Middle frontal gyrus (tissue), 1 donor: ENCODE results near the gene MMEL1.
"Not testable (repeated sequence)": the region's sequence is repeated elsewhere in the genome, so short reads cannot be mapped to it uniquely, and the experiment has no call there.

Experiments
- DNase-seq: peaks from one replicate; pipeline ENCODE4 v3.0.0-alpha.2; 2015; ENCODE audit warnings: low spot score; ENCODE audit errors: extremely low spot score

MMEL1 gene, protein sequence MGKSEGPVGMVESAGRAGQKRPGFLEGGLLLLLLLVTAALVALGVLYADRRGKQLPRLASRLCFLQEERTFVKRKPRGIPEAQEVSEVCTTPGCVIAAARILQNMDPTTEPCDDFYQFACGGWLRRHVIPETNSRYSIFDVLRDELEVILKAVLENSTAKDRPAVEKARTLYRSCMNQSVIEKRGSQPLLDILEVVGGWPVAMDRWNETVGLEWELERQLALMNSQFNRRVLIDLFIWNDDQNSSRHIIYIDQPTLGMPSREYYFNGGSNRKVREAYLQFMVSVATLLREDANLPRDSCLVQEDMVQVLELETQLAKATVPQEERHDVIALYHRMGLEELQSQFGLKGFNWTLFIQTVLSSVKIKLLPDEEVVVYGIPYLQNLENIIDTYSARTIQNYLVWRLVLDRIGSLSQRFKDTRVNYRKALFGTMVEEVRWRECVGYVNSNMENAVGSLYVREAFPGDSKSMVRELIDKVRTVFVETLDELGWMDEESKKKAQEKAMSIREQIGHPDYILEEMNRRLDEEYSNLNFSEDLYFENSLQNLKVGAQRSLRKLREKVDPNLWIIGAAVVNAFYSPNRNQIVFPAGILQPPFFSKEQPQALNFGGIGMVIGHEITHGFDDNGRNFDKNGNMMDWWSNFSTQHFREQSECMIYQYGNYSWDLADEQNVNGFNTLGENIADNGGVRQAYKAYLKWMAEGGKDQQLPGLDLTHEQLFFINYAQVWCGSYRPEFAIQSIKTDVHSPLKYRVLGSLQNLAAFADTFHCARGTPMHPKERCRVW

DNA sequence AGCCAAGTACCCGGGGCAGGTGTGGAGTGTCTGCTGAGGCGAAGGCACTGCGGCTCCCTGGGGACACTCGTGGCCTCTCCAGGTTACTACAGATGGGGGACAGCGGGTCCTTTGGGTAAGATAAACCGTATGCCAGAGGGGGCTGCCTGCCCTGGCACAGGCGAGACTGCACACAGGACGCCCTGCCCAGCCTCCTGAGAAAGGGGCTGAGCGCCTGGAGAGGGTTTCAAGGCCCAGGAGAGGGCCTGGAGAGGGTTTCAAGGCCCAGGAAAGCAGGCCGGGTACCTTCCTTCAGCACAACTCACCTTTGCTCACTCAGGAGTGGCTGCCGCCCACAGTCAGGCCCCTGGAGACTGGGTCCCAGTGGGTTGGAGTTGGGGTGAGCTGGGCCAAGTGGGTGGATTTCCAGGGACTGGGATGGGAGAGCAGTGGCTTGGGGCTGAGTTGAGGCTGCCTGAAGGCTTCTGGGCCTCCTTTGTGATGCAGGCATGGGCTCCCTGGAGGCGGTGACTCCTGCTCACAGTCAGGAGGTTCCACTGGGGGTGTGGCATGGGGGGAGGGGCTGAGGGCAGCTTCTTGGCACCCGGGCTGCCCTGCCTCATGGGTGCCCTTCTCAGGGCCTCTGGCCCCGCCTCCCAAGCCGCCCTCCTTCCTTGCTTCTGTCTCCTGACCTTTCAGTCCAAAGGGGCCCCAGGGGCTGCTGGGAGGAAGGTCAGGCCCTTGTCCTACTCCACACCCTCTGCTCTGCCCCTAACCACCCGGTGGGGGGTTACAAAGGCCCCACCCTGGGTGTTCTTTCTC, at the start of gene MMEL1:
TSS of gene MMEL1 (minus strand) at position 456 of the 801 bp plus-strand sequence. CDS start 3,532 bp downstream, outside the sequence.
- DNase-seq = no peak

GRCh38 chr1:2676726-2677125, 43.9 kb upstream of the MMEL1 start:
- DNase-seq = not testable (repeated sequence)

- not testable (repeated sequence) for DNase-seq
These were observed 38.8 kb upstream of the MMEL1 start for GRCh38 chr1:2671656-2672055.

GRCh38 chr1:2659806-2660205, 27.0 kb upstream of the MMEL1 start:
- DNase-seq = not testable (repeated sequence)

- not testable (repeated sequence) for DNase-seq
These were observed 25.1 kb upstream of the MMEL1 start for GRCh38 chr1:2657909-2658308.

DNA sequence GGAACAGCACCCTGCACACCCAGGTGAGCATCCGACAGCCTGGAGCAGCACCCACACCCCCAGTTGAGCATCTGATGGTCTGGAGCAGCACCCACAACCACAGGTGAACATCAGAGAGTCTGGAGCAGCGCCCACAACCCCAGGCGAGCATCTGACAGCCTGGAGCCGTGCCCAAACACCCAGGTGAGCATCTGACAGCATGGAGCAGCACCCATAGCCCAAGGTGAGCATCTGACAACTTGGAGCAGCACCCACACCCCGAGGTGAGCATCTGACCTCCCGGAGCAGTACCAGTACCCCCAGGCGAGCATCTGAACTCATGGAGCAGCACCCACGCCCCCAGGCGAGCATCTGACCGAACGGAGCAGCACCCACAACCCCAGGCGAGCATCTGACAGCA, 24.3 kb upstream of the MMEL1 start:
- not testable (repeated sequence) for DNase-seq

DNA sequence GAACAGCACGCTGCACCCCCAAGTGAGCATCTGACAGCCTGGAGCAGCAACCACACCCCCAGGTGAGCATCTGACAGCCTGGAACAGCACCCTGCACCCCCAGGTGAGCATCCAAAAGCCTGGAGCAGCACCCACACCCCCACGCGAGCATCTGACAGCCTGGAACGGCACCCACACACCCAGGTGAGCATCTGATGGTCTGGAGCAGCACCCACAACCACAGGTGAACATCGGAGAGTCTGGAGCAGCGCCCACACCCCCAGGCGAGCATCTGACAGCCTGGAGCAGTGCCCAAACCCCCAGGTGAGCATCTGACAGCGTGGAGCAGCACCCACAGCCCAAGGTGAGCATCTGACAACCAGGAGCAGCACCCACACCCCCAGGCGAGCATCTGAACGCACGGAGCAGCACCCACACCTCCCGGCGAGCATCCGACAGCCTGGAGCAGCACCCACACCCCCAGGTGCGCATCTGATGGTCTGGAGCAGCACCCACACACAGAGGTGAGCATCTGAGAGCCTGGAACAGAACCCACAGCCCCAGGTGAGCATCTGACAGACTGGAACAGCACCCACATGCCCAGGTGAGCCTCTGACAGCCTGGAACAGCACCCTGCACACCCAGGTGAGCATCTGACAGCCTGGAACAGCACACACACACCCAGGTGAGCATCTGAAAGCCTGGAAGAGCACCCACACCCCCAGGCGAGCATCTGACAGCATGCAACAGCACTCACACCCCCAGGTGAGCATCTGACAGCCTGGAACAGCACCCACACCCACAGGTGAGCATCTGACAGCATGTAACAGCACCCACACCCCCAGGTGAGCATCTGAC, 23.0 kb upstream of the MMEL1 start:
- not testable (repeated sequence) for DNase-seq

DNA sequence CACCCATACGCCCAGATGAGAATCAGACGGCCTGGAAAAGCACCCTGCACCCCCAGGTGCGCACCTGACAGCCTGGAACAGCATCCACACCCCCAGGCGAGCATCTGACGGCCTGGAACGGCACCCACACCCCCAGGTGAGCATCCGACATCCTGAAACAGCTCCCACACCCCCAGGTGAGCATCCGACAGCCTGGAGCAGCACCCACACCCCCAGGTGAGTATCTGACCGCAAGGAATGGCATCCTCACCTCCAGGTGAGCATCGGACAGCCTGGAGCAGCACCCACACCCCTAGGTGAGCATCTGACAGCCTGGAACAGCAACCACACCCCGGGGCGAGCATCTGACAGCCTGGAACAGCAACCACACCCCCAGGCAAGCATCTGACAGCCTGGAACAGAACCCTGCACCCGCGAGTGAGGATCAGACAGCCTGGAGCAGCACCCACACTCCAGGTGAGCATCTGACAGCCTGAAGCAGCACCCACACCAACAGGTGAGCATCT, 21.7 kb upstream of the MMEL1 start:
- DNase-seq = not testable (repeated sequence)

- DNase-seq = not testable (repeated sequence)
These were observed 21.1 kb upstream of the MMEL1 start for GRCh38 chr1:2653741-2654442.

DNA sequence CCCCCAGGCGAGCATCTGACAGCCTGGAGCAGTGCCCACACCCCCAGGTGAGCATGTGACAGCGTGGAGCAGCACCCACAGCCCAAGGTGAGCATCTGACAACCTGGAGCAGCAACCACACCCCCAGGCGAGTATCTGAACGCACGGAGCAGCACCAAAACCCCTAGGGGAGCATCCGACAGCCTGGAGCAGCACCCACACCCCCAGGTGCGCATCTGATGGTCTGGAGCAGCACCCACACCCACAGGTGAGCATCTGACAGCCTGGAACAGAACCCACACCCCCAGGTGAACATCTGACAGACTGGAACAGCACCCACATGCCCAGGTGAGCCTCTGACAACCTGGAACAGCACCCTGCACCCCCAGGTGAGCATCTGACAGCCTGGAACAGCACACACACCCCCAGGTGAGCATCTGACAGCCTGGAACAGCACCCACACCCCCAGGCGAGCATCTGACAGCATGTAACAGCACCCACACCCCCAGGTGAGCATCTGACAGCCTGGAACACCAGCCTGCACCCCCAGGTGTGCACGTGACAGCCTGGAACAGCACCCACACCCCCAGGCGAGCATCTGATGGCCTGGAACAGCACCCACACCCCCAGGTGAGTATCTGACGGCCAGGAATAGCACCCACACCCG, 20.2 kb upstream of the MMEL1 start:
- DNase-seq = not testable (repeated sequence)

GRCh38 chr1:2652152-2652925, 19.5 kb upstream of the MMEL1 start:
- not testable (repeated sequence) for DNase-seq

- DNase-seq = no peak
These were observed 18.3 kb upstream of the MMEL1 start for GRCh38 chr1:2650967-2651645.

DNA sequence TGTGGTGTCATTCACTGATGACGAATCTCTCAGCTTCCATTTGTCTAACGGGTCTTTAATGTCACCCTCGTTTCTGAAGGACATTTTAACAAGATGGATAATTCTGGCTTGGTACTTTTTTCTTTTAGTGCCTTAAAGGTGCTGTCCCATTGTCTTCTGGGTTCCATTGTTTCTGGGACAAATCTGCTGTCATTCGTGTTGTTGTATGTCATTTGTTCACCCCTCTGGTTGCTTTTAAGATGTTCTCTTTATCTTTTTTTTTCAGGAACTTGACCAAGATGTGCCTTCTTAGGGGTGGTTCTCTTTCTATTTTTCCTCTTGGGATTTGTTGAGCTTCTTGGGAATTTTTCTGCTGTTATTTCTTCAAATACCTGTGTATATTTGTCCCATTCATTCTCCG, 14.0 kb upstream of the MMEL1 start:
- DNase-seq = no peak

GRCh38 chr1:2645776-2646175, 13.0 kb upstream of the MMEL1 start:
- DNase-seq = no peak

DNA sequence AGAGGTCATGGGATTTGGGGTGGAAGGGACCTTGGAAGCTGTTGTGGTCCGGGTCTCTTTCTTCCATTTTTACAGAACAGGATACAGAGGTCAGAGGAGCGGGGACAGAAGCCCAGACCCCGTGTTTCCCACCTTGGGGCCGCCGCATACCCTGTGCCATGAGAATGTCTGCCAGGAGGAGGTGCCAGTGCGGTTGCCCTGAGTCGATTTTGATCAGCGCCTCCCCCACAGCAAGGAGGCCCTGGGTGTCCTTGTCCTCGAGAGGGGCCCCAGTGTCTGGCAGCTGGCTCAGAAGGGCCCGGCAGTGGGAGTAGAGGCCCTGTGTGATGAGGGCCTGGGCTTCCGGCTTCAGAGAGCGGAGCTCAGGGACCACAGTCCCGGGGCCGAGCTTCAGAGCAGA, 12.3 kb upstream of the MMEL1 start:
- no peak for DNase-seq

DNA sequence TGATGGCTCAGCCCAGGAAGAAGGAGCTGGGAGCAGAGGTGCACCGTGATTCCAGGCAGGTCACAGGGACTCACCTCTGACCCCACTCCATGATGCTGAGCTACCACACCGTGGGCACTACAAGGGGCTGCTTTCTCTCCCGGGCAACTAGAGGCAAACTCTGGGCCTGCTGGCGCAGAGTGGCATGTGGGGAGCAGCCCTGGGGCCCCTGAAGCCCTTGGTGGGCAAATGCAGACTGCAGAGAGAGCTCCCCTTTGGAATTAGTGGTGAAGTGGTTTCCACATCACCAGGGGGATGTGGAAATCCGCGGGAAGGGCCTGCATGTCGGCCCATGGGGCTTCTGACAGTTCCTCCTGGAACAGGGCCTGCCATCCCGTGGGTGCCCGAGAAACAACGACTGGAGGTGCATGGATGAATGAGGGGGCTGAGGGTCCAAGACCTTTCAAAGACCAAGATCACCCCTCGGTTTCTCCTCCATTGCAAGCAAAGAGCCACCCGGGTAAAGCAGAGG, 11.8 kb upstream of the MMEL1 start:
- no peak for DNase-seq

DNA sequence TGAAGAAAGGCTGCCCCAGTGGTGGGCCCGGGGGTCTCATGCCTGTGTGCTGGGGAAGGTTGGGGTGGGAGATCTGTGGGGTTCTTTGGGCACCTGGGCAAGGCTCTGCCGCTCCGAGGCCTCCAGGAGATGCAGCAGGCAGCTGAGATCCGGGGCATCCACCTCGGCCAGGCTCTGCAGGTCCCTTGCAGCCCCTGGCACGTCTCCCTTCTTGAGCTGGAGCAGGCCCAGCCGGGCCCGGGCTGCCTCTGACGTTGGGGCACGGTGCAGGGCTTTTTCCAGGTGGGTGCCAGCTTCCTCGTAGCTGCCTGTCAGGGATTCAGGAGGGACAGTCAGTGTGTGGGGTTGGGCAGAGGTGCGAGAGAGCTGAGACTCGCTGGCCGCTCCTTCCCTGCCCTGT, 11.4 kb upstream of the MMEL1 start:
- DNase-seq = no peak
